KMS-11 (cell line): ENCODE results near the gene NTF3.

Experiments
- H2AFZ ChIP-seq: fragments of 200-600 bp; sonication (generic); 2 replicates; pipeline ENCODE4 v1.6.1; 2016; ENCODE audit warnings: antibody characterized with exemption, mixed run types, low read depth
- H3K27ac ChIP-seq: fragments of 200-600 bp; sonication (generic); 2 replicates; pipeline ENCODE4 v1.6.1; 2016; ENCODE audit warnings: mild to moderate bottlenecking, mixed run types
- H3K27me3 ChIP-seq: fragments of 200-600 bp; sonication (generic); 2 replicates; pipeline ENCODE4 v1.6.1; 2017; ENCODE audit warnings: mild to moderate bottlenecking, low read depth, mixed run types, moderate library complexity; ENCODE audit not compliant: insufficient read depth
- H3K36me3 ChIP-seq: fragments of 200-600 bp; sonication (generic); 2 replicates; pipeline ENCODE4 v1.6.1; 2017; ENCODE audit warnings: mild to moderate bottlenecking, mixed run types; ENCODE audit not compliant: insufficient read depth
- H3K4me1 ChIP-seq: fragments of 200-600 bp; sonication (generic); 2 replicates; pipeline ENCODE4 v1.6.1; 2016; ENCODE audit warnings: mild to moderate bottlenecking, low read depth, mixed run types; ENCODE audit not compliant: poor library complexity, severe bottlenecking
- H3K4me2 ChIP-seq: fragments of 200-600 bp; sonication (generic); 2 replicates; pipeline ENCODE4 v1.7.0; 2016; ENCODE audit warnings: mild to moderate bottlenecking, mixed run types
- H3K4me3 ChIP-seq: fragments of 200-600 bp; sonication (generic); IDR thresholded peaks from 2 replicates; pipeline ENCODE4 v1.6.1; 2017; ENCODE audit warnings: low read depth, low read length, mixed read lengths; ENCODE audit not compliant: insufficient read depth
- H3K79me2 ChIP-seq: fragments of 200-600 bp; sonication (generic); 2 replicates; pipeline ENCODE4 v1.6.1; 2016; ENCODE audit warnings: low read depth, mixed run types; ENCODE audit not compliant: insufficient read depth
- H3K9ac ChIP-seq: fragments of 200-600 bp; sonication (generic); 2 replicates; pipeline ENCODE4 v1.6.1; 2016; ENCODE audit warnings: mild to moderate bottlenecking, mixed run types
- H4K20me1 ChIP-seq: fragments of 200-600 bp; sonication (generic); 2 replicates; pipeline ENCODE4 v1.6.1; 2016; ENCODE audit warnings: mild to moderate bottlenecking, mixed run types; ENCODE audit not compliant: insufficient read depth
- TF ChIP-seq, protein P1 (sequence below): fragments of 200-600 bp; sonication (generic); conservative IDR thresholded peaks from 2 replicates; pipeline ENCODE4 v1.6.1; 2017; ENCODE audit warnings: low read depth, mild to moderate bottlenecking, antibody characterized with exemption, low read length, moderate library complexity, mixed read lengths

The NTF3 gene

DNA sequence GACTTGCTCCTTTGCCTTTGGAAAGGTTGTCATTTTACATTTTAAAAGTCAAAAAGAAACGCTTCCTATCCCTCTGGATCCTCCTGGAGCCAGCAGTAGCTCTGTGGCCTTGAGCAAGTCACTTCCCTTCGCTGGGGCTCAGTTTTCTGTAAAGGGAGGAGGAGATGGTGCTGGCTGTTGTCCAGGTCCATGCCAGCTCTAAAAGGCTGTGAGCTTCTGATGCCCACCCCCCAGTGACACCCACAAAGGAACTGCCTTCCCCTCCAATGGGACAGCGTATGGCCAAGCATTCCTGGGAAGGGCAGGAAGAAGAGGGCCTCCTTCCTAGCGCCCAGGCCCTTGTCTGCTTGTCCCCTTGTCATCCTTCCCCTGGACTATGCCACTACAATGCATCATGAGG, 81.5 kb downstream of the NTF3 start:
- Histone ChIP-seq H3K4me2 (no peak overlapping the region), H3K36me3 (no peaks in the 10 kb centered on the region), H4K20me1 (no peaks in the 10 kb centered on the region), H3K9ac (no peak overlapping the region), H3K79me2 (no peaks in the 10 kb centered on the region), H3K27me3 (no peaks in the 10 kb centered on the region), H3K27ac (no peak overlapping the region), H3K4me1 (no peaks in the 10 kb centered on the region), H3K4me3 (no peak overlapping the region), H2AFZ (no peak overlapping the region)
- TF ChIP-seq, protein P1, sequence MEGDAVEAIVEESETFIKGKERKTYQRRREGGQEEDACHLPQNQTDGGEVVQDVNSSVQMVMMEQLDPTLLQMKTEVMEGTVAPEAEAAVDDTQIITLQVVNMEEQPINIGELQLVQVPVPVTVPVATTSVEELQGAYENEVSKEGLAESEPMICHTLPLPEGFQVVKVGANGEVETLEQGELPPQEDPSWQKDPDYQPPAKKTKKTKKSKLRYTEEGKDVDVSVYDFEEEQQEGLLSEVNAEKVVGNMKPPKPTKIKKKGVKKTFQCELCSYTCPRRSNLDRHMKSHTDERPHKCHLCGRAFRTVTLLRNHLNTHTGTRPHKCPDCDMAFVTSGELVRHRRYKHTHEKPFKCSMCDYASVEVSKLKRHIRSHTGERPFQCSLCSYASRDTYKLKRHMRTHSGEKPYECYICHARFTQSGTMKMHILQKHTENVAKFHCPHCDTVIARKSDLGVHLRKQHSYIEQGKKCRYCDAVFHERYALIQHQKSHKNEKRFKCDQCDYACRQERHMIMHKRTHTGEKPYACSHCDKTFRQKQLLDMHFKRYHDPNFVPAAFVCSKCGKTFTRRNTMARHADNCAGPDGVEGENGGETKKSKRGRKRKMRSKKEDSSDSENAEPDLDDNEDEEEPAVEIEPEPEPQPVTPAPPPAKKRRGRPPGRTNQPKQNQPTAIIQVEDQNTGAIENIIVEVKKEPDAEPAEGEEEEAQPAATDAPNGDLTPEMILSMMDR = no peak

DNA sequence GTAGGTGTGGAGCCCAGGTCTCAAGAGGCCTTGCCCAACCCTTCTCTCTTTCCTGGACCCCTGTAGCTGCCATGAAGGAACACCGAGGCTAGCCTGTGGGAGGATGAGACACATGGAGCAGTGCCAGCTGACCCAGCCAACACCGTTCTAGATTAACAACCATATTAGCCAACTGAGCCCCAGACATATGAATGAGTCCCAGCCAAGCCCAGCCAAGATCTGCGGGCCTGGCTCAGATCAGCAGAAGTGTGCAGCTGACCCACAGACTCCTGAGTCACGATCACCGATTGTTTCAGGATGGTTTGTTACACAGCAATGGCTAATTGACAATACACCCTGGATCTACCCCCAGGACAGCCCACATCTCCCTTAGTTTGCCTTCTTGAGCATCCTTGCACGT, 82.1 kb downstream of the NTF3 start:
- no peak overlapping the region for H3K9ac ChIP-seq
- TF ChIP-seq, protein P1 = no peak
- H2AFZ ChIP-seq = no peak overlapping the region
- no peaks in the 10 kb centered on the region for H3K79me2 ChIP-seq
- no peak overlapping the region for H3K4me2 ChIP-seq
- no peak overlapping the region for H3K27ac ChIP-seq
- H3K27me3 ChIP-seq = no peaks in the 10 kb centered on the region
- no peaks in the 10 kb centered on the region for H4K20me1 ChIP-seq
- H3K36me3 ChIP-seq = no peaks in the 10 kb centered on the region
- no peak overlapping the region for H3K4me3 ChIP-seq
- H3K4me1 ChIP-seq = no peaks in the 10 kb centered on the region

DNA sequence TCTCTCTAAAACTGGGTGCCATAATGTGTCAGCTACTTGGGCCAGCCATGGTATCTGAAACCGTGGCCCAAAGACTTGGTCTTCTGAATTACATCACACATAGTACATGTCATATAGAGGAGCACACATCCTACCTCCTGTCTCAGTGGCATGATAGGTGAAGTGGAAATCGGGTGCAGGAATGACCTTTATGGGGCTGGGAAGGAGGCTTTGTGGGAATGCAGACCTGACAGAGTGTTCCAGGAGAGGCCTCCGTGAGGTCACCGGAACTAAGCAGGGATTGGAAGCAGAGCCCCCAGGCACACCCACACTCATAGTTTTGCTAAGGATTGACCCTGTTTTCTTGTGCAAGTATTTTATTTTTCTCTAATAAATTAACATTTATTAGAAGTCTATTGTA, 82.6 kb downstream of the NTF3 start:
- Histone ChIP-seq H3K36me3 (no peaks in the 10 kb centered on the region), H3K27ac (no peak overlapping the region), H3K79me2 (no peaks in the 10 kb centered on the region), H4K20me1 (no peaks in the 10 kb centered on the region), H3K4me3 (no peak overlapping the region), H3K9ac (no peak overlapping the region), H3K4me2 (no peak overlapping the region), H3K4me1 (no peaks in the 10 kb centered on the region), H3K27me3 (no peaks in the 10 kb centered on the region), H2AFZ (no peak overlapping the region)
- TF ChIP-seq, protein P1 = no peak

DNA sequence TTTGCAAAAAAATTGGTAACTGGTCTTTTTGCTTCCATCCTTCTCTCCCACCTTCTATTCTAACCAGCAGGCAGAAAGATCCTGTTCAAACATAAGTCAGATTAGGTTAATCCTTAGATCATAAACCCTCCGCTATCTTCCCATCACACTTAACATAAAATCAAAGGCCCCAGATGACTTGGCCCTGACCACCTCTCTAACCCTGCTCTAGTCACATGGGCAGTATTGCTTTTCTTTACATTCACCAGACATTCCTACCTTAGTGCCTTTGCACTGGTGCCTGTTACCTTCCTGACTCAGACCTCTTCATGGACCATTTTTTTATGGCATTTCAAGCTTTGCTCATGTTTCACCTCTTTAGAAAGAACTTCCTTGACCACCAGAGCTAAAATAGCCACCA, 83.5 kb downstream of the NTF3 start:
- Histone ChIP-seq H3K4me2 (no peak overlapping the region), H3K9ac (no peak overlapping the region), H3K36me3 (no peaks in the 10 kb centered on the region), H4K20me1 (no peaks in the 10 kb centered on the region), H3K4me1 (no peaks in the 10 kb centered on the region), H3K79me2 (no peaks in the 10 kb centered on the region), H3K4me3 (no peak overlapping the region), H3K27ac (no peak overlapping the region), H2AFZ (no peak overlapping the region), H3K27me3 (no peaks in the 10 kb centered on the region)
- TF ChIP-seq, protein P1 = no peak
